SU-DHL-6 (cell line): Measurements from ENCODE around the gene CHD2.

ENCODE experiments used
- H2AFZ ChIP-seq: fragments of 200-600 bp; sonication (generic); 2 replicates; pipeline ENCODE4 v1.6.1; 2014; ENCODE audit warnings: low read depth, mild to moderate bottlenecking, moderate library complexity, mixed read lengths, antibody characterized with exemption, low read length; ENCODE audit not compliant: severe bottlenecking
- H3F3A ChIP-seq: fragments of 200-600 bp; shearing (Covaris generic); 2 replicates; pipeline ENCODE4 v1.6.0; 2016; ENCODE audit warnings: antibody characterized with exemption, mild to moderate bottlenecking; ENCODE audit not compliant: insufficient read depth
- H3K27ac ChIP-seq: fragments of 200-600 bp; sonication (generic); 2 replicates; pipeline ENCODE4 v1.5.1; 2016; ENCODE audit warnings: low read depth, mild to moderate bottlenecking, low read length, moderate library complexity, mixed read lengths
- H3K27me3 ChIP-seq: fragments of 200-600 bp; sonication (generic), shearing (Covaris generic); 2 replicates; pipeline ENCODE4 v1.6.0; 2014; ENCODE audit warnings: mild to moderate bottlenecking, low read length
- H3K36me3 ChIP-seq: fragments of 200-600 bp; sonication (generic); 2 replicates; pipeline ENCODE4 v1.6.1; 2014; ENCODE audit warnings: mild to moderate bottlenecking, low read length, mixed read lengths
- H3K4me2 ChIP-seq: fragments of 300-600, 200-600 bp; shearing (Covaris generic), sonication (generic); 2 replicates; pipeline ENCODE4 v1.6.0; 2014; ENCODE audit warnings: low read length, low read depth, mild to moderate bottlenecking; ENCODE audit not compliant: poor library complexity, severe bottlenecking
- H3K4me3 ChIP-seq: fragments of 200-600 bp; sonication (generic); 2 replicates; pipeline ENCODE4 v1.5.1; 2014; ENCODE audit warnings: antibody characterized with exemption, low read length, mild to moderate bottlenecking, mixed read lengths; ENCODE audit not compliant: insufficient read depth, poor library complexity, severe bottlenecking
- H3K79me2 ChIP-seq: fragments of 200-600 bp; sonication (generic); 2 replicates; pipeline ENCODE4 v1.6.1; 2014; ENCODE audit warnings: mild to moderate bottlenecking, low read length, moderate library complexity; ENCODE audit not compliant: insufficient read depth
- H3K9ac ChIP-seq: fragments of 200-600 bp; sonication (generic); 2 replicates; pipeline ENCODE4 v1.7.0; 2014; ENCODE audit warnings: mild to moderate bottlenecking, low read length
- H3K9me2 ChIP-seq: fragments of 200-600 bp; sonication (generic); replicated peaks from 2 replicates; pipeline ENCODE4 v1.6.1; 2014; ENCODE audit warnings: low read length; ENCODE audit not compliant: insufficient read depth
- H3K9me3 ChIP-seq: fragments of 200-600 bp; sonication (generic); 2 replicates; pipeline ENCODE4 v1.6.1; 2014; ENCODE audit warnings: low read length, mixed read lengths; ENCODE audit not compliant: insufficient read depth
- H4K20me1 ChIP-seq: fragments of 200-600 bp; sonication (generic); 2 replicates; pipeline ENCODE4 v1.6.1; 2014; ENCODE audit warnings: low read depth, mild to moderate bottlenecking, antibody characterized with exemption, low read length, moderate library complexity, mixed read lengths
- EZH2phosphoT487 ChIP-seq: fragments of 200-600 bp; sonication (generic), shearing (Covaris generic); conservative IDR thresholded peaks from 2 replicates; pipeline ENCODE4 v1.6.1; 2018; ENCODE audit warnings: mild to moderate bottlenecking, antibody characterized with exemption, low read length, moderate library complexity, mixed read lengths
- TF ChIP-seq, protein P1 (sequence below): fragments of 200-600 bp; sonication (generic); IDR thresholded peaks from one replicate; pipeline ENCODE4 v1.5.1; 2017; ENCODE audit warnings: antibody characterized with exemption, mild to moderate bottlenecking, low read length, moderate library complexity; ENCODE audit not compliant: insufficient read depth, poor library complexity, severe bottlenecking

CHD2 gene

DNA sequence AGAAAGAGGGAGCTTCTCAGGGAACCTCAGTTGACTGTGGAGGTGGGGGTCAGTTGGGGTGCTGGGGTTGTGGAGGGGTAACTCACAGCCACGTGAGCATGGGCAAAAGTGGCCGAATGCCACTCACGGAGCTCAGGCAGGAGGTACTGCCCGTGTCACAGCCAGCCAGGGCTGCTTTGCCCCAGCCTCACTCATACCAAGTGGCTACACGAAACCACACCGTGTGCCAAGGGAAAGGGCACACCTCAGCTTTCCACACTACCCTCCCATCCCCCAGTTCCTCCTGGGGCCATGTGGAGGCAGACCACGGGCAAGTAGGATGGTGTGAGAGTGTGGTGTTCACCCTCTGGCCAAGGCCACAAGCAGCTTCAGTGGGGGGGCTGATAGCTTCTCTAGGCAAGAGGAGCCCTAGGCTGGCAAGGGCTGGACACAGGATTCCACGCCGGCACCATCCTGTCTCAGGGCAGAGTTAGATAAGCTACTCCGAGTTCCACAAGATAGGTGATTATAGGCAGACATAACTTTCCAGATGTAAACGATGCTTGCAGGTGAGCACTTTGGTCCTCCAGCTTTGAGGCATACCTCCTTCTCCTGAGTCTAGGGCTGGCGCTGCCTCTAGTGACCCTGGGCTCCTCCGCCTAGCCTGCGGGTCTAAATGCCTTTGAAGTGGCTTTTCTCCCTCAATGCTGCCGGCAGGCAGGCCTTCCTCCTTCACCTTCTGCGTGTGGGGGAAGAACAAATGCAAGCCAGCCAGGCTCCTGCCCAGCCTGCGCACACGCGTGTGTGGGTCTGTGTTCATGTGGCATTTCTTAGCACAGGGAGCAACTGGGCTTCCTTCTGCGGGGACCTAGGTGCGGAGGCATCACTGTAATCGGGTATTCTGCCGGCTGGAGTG lies 163.9 kb downstream of the CHD2 start:
- H3K4me2 ChIP-seq = no peak overlapping the region
- no peak overlapping the region for H3K27ac ChIP-seq
- H2AFZ ChIP-seq = no peak overlapping the region
- no peaks in the 10 kb centered on the region for H3F3A ChIP-seq
- H3K9ac ChIP-seq = no peak overlapping the region
- H3K4me3 ChIP-seq = no peak overlapping the region
- H3K9me2 ChIP-seq = no peaks in the 10 kb centered on the region
- no peaks in the 10 kb centered on the region for H3K27me3 ChIP-seq
- no peaks in the 10 kb centered on the region for H3K36me3 ChIP-seq
- H3K79me2 ChIP-seq = no peaks in the 10 kb centered on the region
- no peaks in the 10 kb centered on the region for H3K9me3 ChIP-seq
- TF ChIP-seq EZH2phosphoT487 = no peak
- TF ChIP-seq, protein P1, sequence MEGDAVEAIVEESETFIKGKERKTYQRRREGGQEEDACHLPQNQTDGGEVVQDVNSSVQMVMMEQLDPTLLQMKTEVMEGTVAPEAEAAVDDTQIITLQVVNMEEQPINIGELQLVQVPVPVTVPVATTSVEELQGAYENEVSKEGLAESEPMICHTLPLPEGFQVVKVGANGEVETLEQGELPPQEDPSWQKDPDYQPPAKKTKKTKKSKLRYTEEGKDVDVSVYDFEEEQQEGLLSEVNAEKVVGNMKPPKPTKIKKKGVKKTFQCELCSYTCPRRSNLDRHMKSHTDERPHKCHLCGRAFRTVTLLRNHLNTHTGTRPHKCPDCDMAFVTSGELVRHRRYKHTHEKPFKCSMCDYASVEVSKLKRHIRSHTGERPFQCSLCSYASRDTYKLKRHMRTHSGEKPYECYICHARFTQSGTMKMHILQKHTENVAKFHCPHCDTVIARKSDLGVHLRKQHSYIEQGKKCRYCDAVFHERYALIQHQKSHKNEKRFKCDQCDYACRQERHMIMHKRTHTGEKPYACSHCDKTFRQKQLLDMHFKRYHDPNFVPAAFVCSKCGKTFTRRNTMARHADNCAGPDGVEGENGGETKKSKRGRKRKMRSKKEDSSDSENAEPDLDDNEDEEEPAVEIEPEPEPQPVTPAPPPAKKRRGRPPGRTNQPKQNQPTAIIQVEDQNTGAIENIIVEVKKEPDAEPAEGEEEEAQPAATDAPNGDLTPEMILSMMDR = no peak
- no peaks in the 10 kb centered on the region for H4K20me1 ChIP-seq

DNA sequence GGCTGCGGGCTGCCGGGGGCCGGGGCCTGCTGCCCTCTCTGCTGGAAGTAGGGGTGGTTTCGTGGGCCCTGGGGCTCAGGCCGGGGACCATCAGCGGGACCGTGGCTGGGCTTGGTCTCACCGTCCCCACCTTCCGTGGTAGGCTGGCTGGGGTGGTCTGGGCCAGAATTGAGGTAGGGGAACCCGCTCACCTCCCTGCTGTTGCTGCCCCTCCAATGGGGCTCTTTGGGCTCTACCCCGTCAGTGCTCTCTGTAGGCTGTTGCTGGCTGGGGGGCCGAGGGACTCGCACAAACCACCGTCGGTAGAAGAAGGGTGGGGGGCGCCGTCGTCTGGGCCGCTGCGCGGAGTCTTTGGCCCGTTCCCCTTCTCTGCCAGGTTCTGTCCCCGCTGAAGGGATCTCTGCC lies 165.5 kb downstream of the CHD2 start:
- H3F3A ChIP-seq = no peaks in the 10 kb centered on the region
- H2AFZ ChIP-seq = no peak overlapping the region
- no peak overlapping the region for H3K4me3 ChIP-seq
- no peaks in the 10 kb centered on the region for H4K20me1 ChIP-seq
- H3K79me2 ChIP-seq = no peaks in the 10 kb centered on the region
- H3K27ac ChIP-seq = no peak overlapping the region
- H3K4me2 ChIP-seq = no peak overlapping the region
- TF ChIP-seq EZH2phosphoT487 = no peak
- TF ChIP-seq, protein P1 = no peak
- no peaks in the 10 kb centered on the region for H3K9me2 ChIP-seq
- no peaks in the 10 kb centered on the region for H3K9me3 ChIP-seq
- no peaks in the 10 kb centered on the region for H3K36me3 ChIP-seq
- no peak overlapping the region for H3K9ac ChIP-seq
- H3K27me3 ChIP-seq = no peaks in the 10 kb centered on the region

DNA sequence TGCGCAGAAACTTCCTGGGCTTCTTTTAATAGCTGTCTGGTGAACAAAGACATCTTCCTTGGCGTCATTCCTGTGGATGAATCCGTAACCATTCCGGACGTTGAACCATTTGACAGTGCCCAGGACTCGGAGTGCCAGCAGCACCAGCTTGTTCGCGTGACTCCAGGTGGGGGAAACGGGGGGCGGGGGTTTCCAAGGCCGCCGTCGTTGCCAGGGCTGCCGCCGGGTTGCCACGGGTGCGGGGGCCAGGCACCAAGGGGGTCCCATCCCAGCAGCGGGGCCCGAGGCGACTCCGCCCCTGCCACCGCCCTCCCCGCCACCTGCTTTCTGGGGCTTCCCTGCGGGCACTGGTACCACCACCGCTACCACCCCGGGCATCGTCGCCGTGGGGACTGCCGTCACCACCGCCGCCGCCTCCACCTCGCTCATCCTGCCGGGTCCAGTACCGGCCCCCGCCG lies 166.1 kb downstream of the CHD2 start:
- Histone ChIP-seq H3K9ac (no peak overlapping the region), H3K27me3 (no peaks in the 10 kb centered on the region), H3K27ac (no peak overlapping the region), H3K4me3 (no peak overlapping the region), H2AFZ (no peak overlapping the region), H3F3A (no peaks in the 10 kb centered on the region), H3K4me2 (no peak overlapping the region), H3K79me2 (no peaks in the 10 kb centered on the region), H3K9me2 (no peaks in the 10 kb centered on the region), H3K36me3 (no peaks in the 10 kb centered on the region), H4K20me1 (no peaks in the 10 kb centered on the region), H3K9me3 (no peaks in the 10 kb centered on the region)
- no peak for TF ChIP-seq EZH2phosphoT487
- TF ChIP-seq, protein P1 = no peak
